ENCODE data around the gene FHOD3.

FHOD3 gene

GRCh38 chr18:36518839-36519238 is 221.3 kb downstream of the FHOD3 start:
- Histone ChIP-seq H3K4me3 (ENCODE audit: low read depth, low read length) (no peak overlapping the region), H3K36me3 (ENCODE audit: control insufficient read depth in 2 of 2, insufficient read depth in 1 of 2, low read length in 2 of 2) (no peaks in the 10 kb centered on the region), H3K4me1 (ENCODE audit: control insufficient read depth, insufficient read depth, low read length) (no peaks in the 10 kb centered on the region), H3K9me3 (ENCODE audit: control insufficient read depth, insufficient read depth, low read depth, low read length) (no peaks in the 10 kb centered on the region), H3K27ac (ENCODE audit: extremely low read depth, low read depth, low read length) (no peak overlapping the region)
- no peak for TF ChIP-seq CTCF (tag by site-specific recombination; IDR thresholded peaks at IDR 0.05)
- TF ChIP-seq PBX3 (CRISPR knock-in tag; IDR thresholded peaks at IDR 0.05): no peak
- TF ChIP-seq ZNF114 (tag by site-specific recombination; IDR thresholded peaks at IDR 0.05): no peak
- no peak for TF ChIP-seq ZNF580 (tag by site-specific recombination; IDR thresholded peaks at IDR 0.05)
- TF ChIP-seq ZIC2 (tag by site-specific recombination; IDR thresholded peaks at IDR 0.05): peak; percentile 20; the same call in 1 of the 2 replicates
- no peak for TF ChIP-seq ZBTB21 (tag by site-specific recombination; IDR thresholded peaks at IDR 0.05)
- ChIA-PET CTCF (interaction anchor here (0.6 kb wide), 2 partner anchors 108 to 126 kb away, joined by 3 to 4 read pairs; no protein-coding TSS in a partner anchor), POLR2A (no interaction called here)

GRCh38 chr18:36519358-36519757 is 221.8 kb downstream of the FHOD3 start:
- Histone ChIP-seq H3K36me3 (ENCODE audit: control insufficient read depth in 2 of 2, insufficient read depth in 1 of 2, low read length in 2 of 2) (no peaks in the 10 kb centered on the region), H3K9me3 (ENCODE audit: control insufficient read depth, insufficient read depth, low read depth, low read length) (no peaks in the 10 kb centered on the region), H3K4me3 (ENCODE audit: low read depth, low read length) (no peak overlapping the region), H3K4me1 (ENCODE audit: control insufficient read depth, insufficient read depth, low read length) (no peaks in the 10 kb centered on the region), H3K27ac (ENCODE audit: extremely low read depth, low read depth, low read length) (no peak overlapping the region)
- POLR2A ChIA-PET: no interaction called here
- no peak for TF ChIP-seq ZNF488 (tag by site-specific recombination; IDR thresholded peaks at IDR 0.05)
- no peak for TF ChIP-seq TCF7L2 (IDR thresholded peaks at IDR 0.05; ENCODE audit: borderline replicate concordance, low read depth, low read length)
- TF ChIP-seq ZNF664 (tag by site-specific recombination; IDR thresholded peaks at IDR 0.05): no peak
- no peak for TF ChIP-seq ZNF155 (tag by site-specific recombination; IDR thresholded peaks at IDR 0.05)
- TF ChIP-seq GLI4 (tag by site-specific recombination; IDR thresholded peaks at IDR 0.05): no peak
- no peak for TF ChIP-seq ZNF302 (tag by site-specific recombination; IDR thresholded peaks at IDR 0.05; ENCODE audit: low read depth)
- no peak for TF ChIP-seq ZBTB20 (tag by site-specific recombination; IDR thresholded peaks at IDR 0.05)
- CTCF ChIA-PET: interaction anchor here (0.6 kb wide), 1 partner anchor 125 kb away, joined by 4 read pairs; no protein-coding TSS in a partner anchor

- TF ChIP-seq ZNF701 (tag by site-specific recombination; IDR thresholded peaks at IDR 0.05) (no peak), ZBTB21 (tag by site-specific recombination; IDR thresholded peaks at IDR 0.05) (no peak), ZSCAN5A (tag by site-specific recombination; IDR thresholded peaks at IDR 0.05) (no peak), ZNF707 (tag by site-specific recombination; IDR thresholded peaks at IDR 0.05) (no peak), ZNF785 (tag by site-specific recombination; IDR thresholded peaks at IDR 0.05) (no peak), ZNF155 (tag by site-specific recombination; IDR thresholded peaks at IDR 0.05) (no peak), REPIN1 (tag by site-specific recombination; IDR thresholded peaks at IDR 0.05; ENCODE audit: low read depth) (no peak), ZNF16 (tag by site-specific recombination; IDR thresholded peaks at IDR 0.05; ENCODE audit: low read depth) (no peak), ZNF169 (tag by site-specific recombination; IDR thresholded peaks at IDR 0.05) (no peak), ZNF791 (tag by site-specific recombination; IDR thresholded peaks at IDR 0.05) (no peak), ZNF571 (tag by site-specific recombination; IDR thresholded peaks at IDR 0.05) (no peak), ZBTB11 (tag by site-specific recombination; conservative IDR thresholded peaks at IDR 0.05; ENCODE audit: low read depth) (no peak)
- H3K4me1 ChIP-seq (ENCODE audit: control insufficient read depth, insufficient read depth, low read length): no peaks in the 10 kb centered on the region
- no peak overlapping the region for H3K4me3 ChIP-seq (ENCODE audit: low read depth, low read length)
- CTCF ChIA-PET: no interaction called here
- H3K36me3 ChIP-seq (ENCODE audit: control insufficient read depth in 2 of 2, insufficient read depth in 1 of 2, low read length in 2 of 2): no peaks in the 10 kb centered on the region
- POLR2A ChIA-PET: no interaction called here
- H3K27ac ChIP-seq (ENCODE audit: extremely low read depth, low read depth, low read length): no peak overlapping the region
- no peaks in the 10 kb centered on the region for H3K9me3 ChIP-seq (ENCODE audit: control insufficient read depth, insufficient read depth, low read depth, low read length)
Observed at GRCh38 chr18:36522509-36522908, 225.0 kb downstream of the FHOD3 start.
